HepG2 (cell line): ENCODE data around the gene THBS2. TPM values are rescaled to one million over a fixed set of nuclear protein-coding genes. Genes with fewer than 3 reads are reported as not detected.

Experiments
- ATAC-seq: fragments of 200-7000 bp; cut with Tn5 transposase; 3 replicates; pipeline ENCODE4 v1.9.1; 2020; ENCODE audit warnings: mild to moderate bottlenecking, moderate library complexity
- BruUV-seq: library from RNA; stranded (reverse); fragments of 400-500 nt; replicated peaks from 2 replicates; lab custom pipeline; 2021; lab: Mats Ljungman, UMichigan
- CTCF ChIA-PET: fragments of 300-600 bp; formaldehyde crosslinking; extraction: SDS; loops from one replicate; lab custom pipeline; 2021; ENCODE audit warnings: low total read pairs, inconsistent platforms, low intra/inter-chr PET ratio; lab: Yijun Ruan, JAX
- POLR2A ChIA-PET: fragments of 350-600 bp; sonication (Branson Sonifier 250); formaldehyde crosslinking; loops from one replicate; lab custom pipeline; 2020; ENCODE audit warnings: antibody characterized with exemption, inconsistent platforms; lab: Yijun Ruan, JAX
- DNase-seq: peaks from one replicate; pipeline ENCODE4 v3.0.0-alpha.2; 2015; ENCODE audit warnings: low spot score
- FAIRE-seq: peaks from 3 replicates; lab custom pipeline; 2011; peaks lifted over from hg19 to GRCh38; lab: Jason Lieb, UNC
- H2AFZ ChIP-seq: one replicate; pipeline ENCODE4 v1.6.1; 2011; ENCODE audit warnings: low read length, inconsistent platforms
- H3K27ac ChIP-seq: fragments of 300-600 bp; 3 replicates; pipeline ENCODE4 v1.8.0; 2011; ENCODE audit warnings: mixed run types, mild to moderate bottlenecking, mixed read lengths, low read length, inconsistent platforms; ENCODE audit not compliant: insufficient read depth; ENCODE audit errors: extremely low read length
- H3K27me3 ChIP-seq, 2 experiments: fragments of 200-600 bp in 1 of 2; 2 replicates in 1 of 2; 3 replicates in 1 of 2; pipeline versions ENCODE4 v1.6.0 to v1.8.0; 2011; ENCODE audit warnings: low read length in 2 of 2, mild to moderate bottlenecking in 2 of 2, moderate library complexity in 2 of 2, inconsistent platforms in 1 of 2; ENCODE audit not compliant: insufficient read depth in 2 of 2, control insufficient read depth in 1 of 2
- H3K36me3 ChIP-seq, 2 experiments: fragments of 200-600 bp in 1 of 2; replicated peaks in 1 of 2; 2 replicates in 1 of 2; 3 replicates in 1 of 2; pipeline versions ENCODE4 v1.5.1 to v1.8.0; 2011; ENCODE audit warnings: low read length in 2 of 2, inconsistent platforms in 1 of 2; ENCODE audit not compliant: insufficient read depth in 2 of 2, control insufficient read depth in 1 of 2
- H3K4me1 ChIP-seq: 2 replicates; pipeline ENCODE4 v1.5.1; 2012; ENCODE audit warnings: low read length, inconsistent platforms; ENCODE audit not compliant: insufficient read depth
- H3K4me2 ChIP-seq: 2 replicates; pipeline ENCODE4 v1.6.0; 2011; ENCODE audit warnings: low read depth, low read length, inconsistent platforms
- H3K4me3 ChIP-seq, 3 experiments: fragments of 200-600 bp in 1 of 3; sonication (generic), shearing (Covaris generic) in 1 of 3; replicated peaks in 1 of 3; 2 replicates each; pipeline ENCODE4 v1.5.1; 2011 to 2016; ENCODE audit warnings: low read length in 3 of 3, inconsistent platforms in 2 of 3, low read depth in 2 of 3, mild to moderate bottlenecking in 2 of 3, control low read depth in 1 of 3, mixed read lengths in 1 of 3; ENCODE audit not compliant: insufficient read depth in 1 of 3
- H3K79me2 ChIP-seq: one replicate; pipeline ENCODE4 v1.6.1; 2011; ENCODE audit warnings: low read length, inconsistent platforms; ENCODE audit not compliant: insufficient read depth
- H3K9ac ChIP-seq: 2 replicates; pipeline ENCODE4 v1.6.0; 2011; ENCODE audit warnings: mild to moderate bottlenecking, low read depth, low read length, inconsistent platforms; ENCODE audit not compliant: insufficient read depth
- H3K9me3 ChIP-seq: 2 replicates; pipeline ENCODE4 v1.5.1; 2012; ENCODE audit warnings: mild to moderate bottlenecking, low read length
- H4K20me1 ChIP-seq: 2 replicates; pipeline ENCODE4 v1.6.0; 2011; ENCODE audit warnings: inconsistent platforms, mild to moderate bottlenecking, low read length, moderate library complexity; ENCODE audit not compliant: insufficient read depth
- ATF7 ChIP-seq, 2 experiments: fragments of 450-650 bp in 1 of 2; sonication (generic) in 1 of 2; formaldehyde crosslinking in 1 of 2; IDR thresholded peaks; 2 replicates each; pipeline versions ENCODE4 v1.4.0 to v1.6.1; 2016 to 2020; ENCODE audit warnings: antibody characterized with exemption in 1 of 2, mild to moderate bottlenecking in 1 of 2, missing genetic modification reagents in 1 of 2
- CREB1 ChIP-seq, 2 experiments: fragments of 450-650 bp in 1 of 2; IDR thresholded peaks; 2 replicates each; pipeline ENCODE4 v1.6.1; 2016 to 2017; ENCODE audit warnings: control low read depth in 1 of 2, mild to moderate bottlenecking in 1 of 2, missing compliant biosample characterization in 1 of 2, missing genetic modification characterization in 1 of 2
- HNRNPL ChIP-seq: fragments of 200-400 bp; formaldehyde crosslinking; IDR thresholded peaks from 2 replicates; pipeline ENCODE4 v1.6.1; 2017; ENCODE audit warnings: mild to moderate bottlenecking, low read depth, low read length
- SSRP1 ChIP-seq: IDR thresholded peaks from 2 replicates; pipeline ENCODE4 v1.6.1; 2016; ENCODE audit warnings: control low read depth
- ZFP41 ChIP-seq: sonication (generic); formaldehyde crosslinking; IDR thresholded peaks from 2 replicates; pipeline ENCODE4 v1.4.0; 2020; ENCODE audit warnings: mild to moderate bottlenecking, missing genetic modification reagents, borderline replicate concordance
- ZMYM4 ChIP-seq: sonication (generic); formaldehyde crosslinking; IDR thresholded peaks from 2 replicates; pipeline ENCODE4 v1.8.1; 2023; ENCODE audit warnings: mild to moderate bottlenecking, missing genetic modification reagents
- WGBS: methylation state at CpG from one replicate; pipeline ENCODE4 v1.1.6; 2017; ENCODE audit warnings: low lambda C conversion rate; 5-methylcytosine and 5-hydroxymethylcytosine counted together
- in situ Hi-C: cut with HindIII; loops from 2 replicates; pipeline ENCODE4 v1.10.0; 2017; ENCODE audit warnings: low pct_unique_long_range_greater_than_20kb; ENCODE audit not compliant: extremely low pct_ligation_motif_present
- intact Hi-C: fragments of 100-400 bp; cut with micrococcal nuclease; formaldehyde crosslinking; loops from one replicate; pipeline ENCODE4 v1.10.0; 2022; ENCODE audit not compliant: unreplicated experiment
- polyA plus RNA-seq, 8 experiments: library from polyadenylated mRNA; depleted of rRNA in 3 of 8; stranded (reverse) in 7 of 8; unstranded in 1 of 8; fragments of >200 nt; fragmentation: Illumina TruSeq in 4 of 8; extraction: Trizol in 4 of 8; gene quantifications; 2 replicates each; pipeline versions ENCODE4 v1.2.1 to v1.2.3, GENCODE V29; 2011 to 2016; ENCODE audit warnings: low read depth in 4 of 8, missing spikeins in 1 of 8, mixed read lengths in 1 of 8; ENCODE audit not compliant: insufficient read depth in 1 of 8
- total RNA-seq, 5 experiments: library from RNA; depleted of rRNA; stranded (reverse); fragments of >200 nt; fragmentation: Illumina TruSeq; extraction: Trizol; gene quantifications; 2 replicates each; pipeline ENCODE4 v1.2.3, GENCODE V29; 2016; ENCODE audit warnings: low read depth in 1 of 5

The THBS2 gene
- total and polyA plus RNA-seq, 2 of the 13 experiments (the other 11 are each of a cell fraction or from before 2014, with no cell fraction given), result 0.12 to 0.15 TPM

DNA sequence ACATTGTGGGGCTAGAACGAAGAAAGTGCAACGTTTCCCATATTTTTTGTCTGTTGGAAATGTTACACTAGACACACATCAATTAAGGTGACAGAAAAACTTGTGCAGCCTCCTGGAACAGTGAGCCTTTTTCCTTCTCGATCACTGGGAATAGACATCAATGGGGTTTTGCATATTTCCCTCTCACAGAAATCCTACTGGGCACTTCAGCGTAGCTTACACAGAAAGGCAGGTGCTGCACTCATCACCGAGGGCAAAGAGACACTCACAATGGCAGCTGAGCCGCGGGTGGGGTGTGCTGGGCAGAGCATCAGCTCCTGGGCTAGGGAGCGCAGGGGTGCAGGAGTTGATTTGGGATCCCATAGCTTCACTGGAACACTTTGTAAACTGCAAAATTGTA is 64.5 kb downstream of the THBS2 start:
- 1% methylated on average over 8 of the region's 8 CpGs for WGBS
- ATAC-seq (no peak), FAIRE-seq (no peak), DNase-seq (no peak)
- Histone ChIP-seq H3K36me3 (no peaks in the 10 kb centered on the region), H3K27ac (no peak overlapping the region), H3K27me3 (peaks cover 13 to 63% of the 10 kb centered on the region in 2 experiments), H3K79me2 (no peaks in the 10 kb centered on the region), H3K4me1 (no peaks in the 10 kb centered on the region), H4K20me1 (no peaks in the 10 kb centered on the region), H3K9ac (no peak overlapping the region), H3K4me2 (no peak overlapping the region), H3K9me3 (no peaks in the 10 kb centered on the region), H3K4me3 (no peak overlapping the region), H2AFZ (no peak overlapping the region)
- BruUV-seq, result no TSS peak
- intact Hi-C loops (no loop called here), in situ Hi-C loops (no loop called here)
- TF ChIP-seq ZFP41 (CRISPR knock-in tag) (no peak), SSRP1 (CRISPR knock-in tag) (no peak), HNRNPL (no peak)
- POLR2A ChIA-PET, result no interaction called here
- CTCF ChIA-PET, result no interaction called here

DNA sequence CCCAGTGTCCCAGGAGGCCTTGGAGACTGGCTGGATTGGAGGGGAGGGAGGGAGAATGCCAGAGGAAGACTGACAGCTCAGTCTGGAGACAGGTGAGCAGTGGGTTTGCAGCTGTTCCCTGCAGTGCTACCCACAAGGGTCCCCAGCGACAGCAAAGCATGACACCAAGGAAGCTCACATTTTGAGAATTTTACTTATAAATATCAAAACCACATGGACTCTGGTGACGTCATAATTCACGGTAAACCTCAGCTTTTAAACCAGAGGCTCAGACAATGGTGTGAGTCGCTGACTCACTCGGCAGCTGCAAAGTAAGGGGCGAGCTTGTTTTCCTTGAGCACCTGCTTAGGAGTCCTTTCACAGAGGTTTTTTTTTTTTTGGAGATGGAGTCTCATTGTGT is 65.2 kb downstream of the THBS2 start:
- TF ChIP-seq ATF7 (IDR thresholded peaks at IDR 0.05), result peak; percentile 98
- TF ChIP-seq ATF7 (CRISPR knock-in tag; IDR thresholded peaks at IDR 0.05), result no peak
- no peak for TF ChIP-seq ZMYM4
- TF ChIP-seq CREB1 (IDR thresholded peaks at IDR 0.05), result peak; percentile 98
- TF ChIP-seq CREB1 (CRISPR knock-in tag; IDR thresholded peaks at IDR 0.05), result no peak
- Histone ChIP-seq H4K20me1 (no peaks in the 10 kb centered on the region), H2AFZ (no peak overlapping the region), H3K27ac (no peak overlapping the region), H3K4me3 (no peak overlapping the region), H3K4me1 (no peaks in the 10 kb centered on the region), H3K27me3 (peaks cover 13 to 68% of the 10 kb centered on the region in 2 experiments), H3K79me2 (no peaks in the 10 kb centered on the region), H3K36me3 (no peaks in the 10 kb centered on the region), H3K9me3 (no peaks in the 10 kb centered on the region), H3K4me2 (no peak overlapping the region), H3K9ac (no peak overlapping the region)
- BruUV-seq, result no TSS peak
- in situ Hi-C loops (no loop called here), intact Hi-C loops (no loop called here)
- 0% methylated on average over 6 of the region's 6 CpGs for WGBS
- FAIRE-seq (no peak), DNase-seq (no peak), ATAC-seq (no peak)
- ChIA-PET CTCF (no interaction called here), POLR2A (no interaction called here)
